Smooth muscle cell of the brain vasculature (primary cell): ENCODE results near the gene HOXA2.

Experiments
- DNase-seq: peaks from one replicate; pipeline ENCODE4 v3.0.0-alpha.2; 2012; ENCODE audit warnings: low read depth, low spot score

Gene HOXA2

GRCh38 chr7:27102581-27103442 lies at the start of gene HOXA2:
TSS of gene HOXA2 (minus strand) at chr7:27102683. CDS start at chr7:27102500, 183 bp downstream.
- no peak for DNase-seq

GRCh38 chr7:27151341-27151930 lies 49.0 kb upstream of the HOXA2 start:
- DNase-seq = no peak

GRCh38 chr7:27150568-27151340 lies 48.3 kb upstream of the HOXA2 start:
- no peak for DNase-seq

- no peak for DNase-seq
Observed at GRCh38 chr7:27149842-27150567, 47.5 kb upstream of the HOXA2 start.

GRCh38 chr7:27148756-27149641 lies 46.5 kb upstream of the HOXA2 start:
- DNase-seq = no peak

- DNase-seq = no peak
Observed at GRCh38 chr7:27148031-27148755, 45.7 kb upstream of the HOXA2 start.

GRCh38 chr7:27147199-27148030 lies 44.9 kb upstream of the HOXA2 start, which contains the start of gene HOXA6:
TSS of gene HOXA6 (minus strand) at chr7:27147774. CDS start at chr7:27147749, 25 bp downstream.
- DNase-seq = no peak

- DNase-seq = no peak
Observed at GRCh38 chr7:27146491-27147198, 44.2 kb upstream of the HOXA2 start.

GRCh38 chr7:27145914-27146412 lies 43.5 kb upstream of the HOXA2 start:
- no peak for DNase-seq

GRCh38 chr7:27145165-27145913 lies 42.9 kb upstream of the HOXA2 start:
- no peak for DNase-seq

- no peak for DNase-seq
Observed at GRCh38 chr7:27144781-27145164, 42.3 kb upstream of the HOXA2 start.

GRCh38 chr7:27143950-27144780 lies 41.7 kb upstream of the HOXA2 start:
- no peak for DNase-seq

GRCh38 chr7:27143023-27143949 lies 40.8 kb upstream of the HOXA2 start, which contains the start of gene HOXA5:
TSS of gene HOXA5 (minus strand) at chr7:27143681. CDS start at chr7:27143607, 74 bp downstream.
- DNase-seq = no peak

- DNase-seq = no peak
Observed at GRCh38 chr7:27142580-27143022, 40.1 kb upstream of the HOXA2 start.

GRCh38 chr7:27141923-27142579 lies 39.6 kb upstream of the HOXA2 start:
- DNase-seq = no peak
